SK-N-SH treated with all-trans-retinoic acid at 6 μM for 48 hours (cell line): ENCODE results near the gene CCDC197.

ENCODE experiments used
- CSDC2 ChIP-seq: fragments of 250-450 bp; sonication (Bioruptor Pico); IDR thresholded peaks from 2 replicates; pipeline ENCODE4 v1.5.0; 2020; ENCODE audit warnings: mild to moderate bottlenecking, moderate library complexity
- ESRRG ChIP-seq: fragments of 250-450 bp; sonication (Bioruptor Pico); IDR thresholded peaks from 2 replicates; pipeline ENCODE4 v1.6.1; 2021; ENCODE audit warnings: mild to moderate bottlenecking
- ISL1 ChIP-seq: fragments of 250-450 bp; sonication (Bioruptor Pico); IDR thresholded peaks from 2 replicates; pipeline ENCODE4 v2.1.2; 2022; ENCODE audit warnings: mild to moderate bottlenecking, moderate library complexity
- OSR1 ChIP-seq: fragments of 250-450 bp; sonication (Bioruptor Pico); IDR thresholded peaks from 2 replicates; pipeline ENCODE4 v1.8.0; 2022; ENCODE audit warnings: moderate library complexity, mild to moderate bottlenecking, inconsistent platforms
- RARB ChIP-seq: fragments of 250-450 bp; sonication (Bioruptor Pico); IDR thresholded peaks from 2 replicates; pipeline ENCODE4 v1.8.0; 2021; ENCODE audit warnings: mild to moderate bottlenecking, moderate library complexity
- ZC3H10 ChIP-seq: fragments of 250-450 bp; sonication (Bioruptor Pico); IDR thresholded peaks from 2 replicates; pipeline ENCODE4 v1.5.1; 2021; ENCODE audit warnings: mild to moderate bottlenecking, moderate library complexity
- ZFP3 ChIP-seq: fragments of 250-450 bp; sonication (Bioruptor Pico); IDR thresholded peaks from 2 replicates; pipeline ENCODE4 v1.5.0; 2020; ENCODE audit warnings: mild to moderate bottlenecking, moderate library complexity
- ZFP30 ChIP-seq: fragments of 450-650 bp; formaldehyde crosslinking; IDR thresholded peaks from 2 replicates; pipeline ENCODE4 v1.5.0; 2022; ENCODE audit warnings: mild to moderate bottlenecking, moderate library complexity
- TF ChIP-seq, protein P1 (sequence below): fragments of 250-450 bp; sonication (Bioruptor Pico); IDR thresholded peaks from 2 replicates; pipeline ENCODE4 v1.8.0; 2020; ENCODE audit warnings: mild to moderate bottlenecking, moderate library complexity, borderline replicate concordance

DNA sequence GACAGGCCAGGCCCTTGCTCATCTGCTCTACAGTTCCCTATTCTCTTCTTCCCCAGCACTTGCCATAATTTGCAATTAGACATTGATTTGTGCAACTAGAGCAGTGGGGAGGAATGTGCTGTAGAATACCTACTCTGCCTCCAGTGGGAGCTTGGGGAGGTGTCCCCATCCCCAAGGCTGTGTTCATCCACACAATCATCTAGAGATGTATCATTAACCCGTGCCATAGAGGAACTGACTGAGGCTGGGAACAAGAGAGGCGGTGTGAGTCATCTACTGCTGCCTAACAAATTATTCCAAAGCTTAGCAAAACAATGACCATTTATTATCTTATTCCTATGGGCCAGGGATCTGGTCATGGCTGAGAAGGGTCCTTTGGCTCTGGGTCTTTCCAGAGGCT lies 23.9 kb downstream of the CCDC197 start:
- TF ChIP-seq ZFP30 (CRISPR knock-in tag) (no peak), ZFP3 (no peak), ESRRG (CRISPR knock-in tag) (no peak), ZC3H10 (CRISPR knock-in tag) (no peak), CSDC2 (CRISPR knock-in tag) (no peak), ISL1 (CRISPR knock-in tag) (no peak), RARB (no peak), OSR1 (CRISPR knock-in tag) (no peak)
- TF ChIP-seq, protein P1, sequence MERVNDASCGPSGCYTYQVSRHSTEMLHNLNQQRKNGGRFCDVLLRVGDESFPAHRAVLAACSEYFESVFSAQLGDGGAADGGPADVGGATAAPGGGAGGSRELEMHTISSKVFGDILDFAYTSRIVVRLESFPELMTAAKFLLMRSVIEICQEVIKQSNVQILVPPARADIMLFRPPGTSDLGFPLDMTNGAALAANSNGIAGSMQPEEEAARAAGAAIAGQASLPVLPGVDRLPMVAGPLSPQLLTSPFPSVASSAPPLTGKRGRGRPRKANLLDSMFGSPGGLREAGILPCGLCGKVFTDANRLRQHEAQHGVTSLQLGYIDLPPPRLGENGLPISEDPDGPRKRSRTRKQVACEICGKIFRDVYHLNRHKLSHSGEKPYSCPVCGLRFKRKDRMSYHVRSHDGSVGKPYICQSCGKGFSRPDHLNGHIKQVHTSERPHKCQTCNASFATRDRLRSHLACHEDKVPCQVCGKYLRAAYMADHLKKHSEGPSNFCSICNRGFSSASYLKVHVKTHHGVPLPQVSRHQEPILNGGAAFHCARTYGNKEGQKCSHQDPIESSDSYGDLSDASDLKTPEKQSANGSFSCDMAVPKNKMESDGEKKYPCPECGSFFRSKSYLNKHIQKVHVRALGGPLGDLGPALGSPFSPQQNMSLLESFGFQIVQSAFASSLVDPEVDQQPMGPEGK (CRISPR knock-in tag): no peak
